HG03064 (cell line): ENCODE measurements around the gene JADE2.
"Not testable (repeated sequence)": the region's sequence is repeated elsewhere in the genome, so short reads cannot be mapped to it uniquely, and the experiment has no call there.

Experiments
- ATAC-seq: cut with Tn5 transposase; IDR thresholded peaks from one replicate; pipeline ENCODE4 v1.9.1; 2021; ENCODE audit warnings: low read depth; ENCODE audit not compliant: unreplicated experiment

JADE2 gene

GRCh38 chr5:134506054-134507039 lies 19.1 kb upstream of the JADE2 start:
- ATAC-seq: no peak

DNA sequence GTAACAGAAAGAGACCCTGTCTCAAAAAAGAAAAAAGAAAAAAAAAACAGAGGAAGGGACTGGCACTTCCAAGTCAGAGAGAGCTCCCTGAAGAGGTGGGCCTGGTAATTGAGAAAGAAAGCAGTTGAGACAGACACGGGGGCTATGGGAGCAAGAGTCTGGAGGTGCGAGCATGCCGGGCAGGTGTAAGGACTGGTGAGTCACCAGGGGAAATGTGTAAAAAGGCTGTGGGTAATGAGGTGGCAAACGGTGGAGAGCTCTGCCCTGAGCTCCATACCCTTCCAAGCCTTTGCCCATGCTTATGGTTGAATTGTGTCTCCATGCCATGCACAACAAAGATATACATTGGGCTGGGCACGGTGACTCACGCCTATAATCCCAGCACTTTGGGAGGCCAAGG lies 18.0 kb upstream of the JADE2 start:
- ATAC-seq: no peak

DNA sequence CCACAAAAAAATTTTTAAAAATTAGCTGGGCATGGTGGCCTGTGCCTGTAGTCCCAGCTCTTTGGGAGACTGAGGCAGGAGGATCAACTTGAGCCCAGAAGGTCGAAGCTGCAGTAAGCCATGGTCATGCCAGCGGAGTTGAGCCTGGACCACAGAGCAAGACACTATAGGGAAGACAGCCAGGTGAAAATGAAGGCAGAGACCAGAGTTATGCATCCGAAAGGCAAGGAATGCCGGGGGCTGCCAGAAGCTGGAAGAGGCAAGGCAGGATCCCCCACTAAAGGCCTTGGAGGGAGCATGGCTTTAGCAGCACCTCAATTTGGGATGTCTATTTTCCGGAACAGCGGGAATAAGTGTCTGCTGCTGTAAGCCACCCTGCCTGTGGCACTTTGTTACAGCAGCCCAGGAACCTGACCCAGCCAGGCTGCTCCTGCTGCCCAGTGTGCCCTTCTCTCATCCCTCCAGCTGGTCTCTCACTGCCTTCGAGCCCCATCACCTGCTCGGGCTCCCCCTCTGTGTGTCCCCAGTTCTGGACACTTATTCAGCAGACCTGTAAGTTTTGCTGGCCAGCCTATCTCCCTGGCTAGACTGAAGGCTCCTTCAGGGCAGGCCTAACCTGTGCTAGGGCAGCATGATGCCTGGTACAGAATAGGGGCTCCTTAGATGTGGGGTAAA lies 16.8 kb upstream of the JADE2 start:
- no peak for ATAC-seq

- ATAC-seq: no peak
Observed at GRCh38 chr5:134509308-134510040, 16.0 kb upstream of the JADE2 start.

GRCh38 chr5:134510970-134511795 lies 14.3 kb upstream of the JADE2 start:
- no peak for ATAC-seq

DNA sequence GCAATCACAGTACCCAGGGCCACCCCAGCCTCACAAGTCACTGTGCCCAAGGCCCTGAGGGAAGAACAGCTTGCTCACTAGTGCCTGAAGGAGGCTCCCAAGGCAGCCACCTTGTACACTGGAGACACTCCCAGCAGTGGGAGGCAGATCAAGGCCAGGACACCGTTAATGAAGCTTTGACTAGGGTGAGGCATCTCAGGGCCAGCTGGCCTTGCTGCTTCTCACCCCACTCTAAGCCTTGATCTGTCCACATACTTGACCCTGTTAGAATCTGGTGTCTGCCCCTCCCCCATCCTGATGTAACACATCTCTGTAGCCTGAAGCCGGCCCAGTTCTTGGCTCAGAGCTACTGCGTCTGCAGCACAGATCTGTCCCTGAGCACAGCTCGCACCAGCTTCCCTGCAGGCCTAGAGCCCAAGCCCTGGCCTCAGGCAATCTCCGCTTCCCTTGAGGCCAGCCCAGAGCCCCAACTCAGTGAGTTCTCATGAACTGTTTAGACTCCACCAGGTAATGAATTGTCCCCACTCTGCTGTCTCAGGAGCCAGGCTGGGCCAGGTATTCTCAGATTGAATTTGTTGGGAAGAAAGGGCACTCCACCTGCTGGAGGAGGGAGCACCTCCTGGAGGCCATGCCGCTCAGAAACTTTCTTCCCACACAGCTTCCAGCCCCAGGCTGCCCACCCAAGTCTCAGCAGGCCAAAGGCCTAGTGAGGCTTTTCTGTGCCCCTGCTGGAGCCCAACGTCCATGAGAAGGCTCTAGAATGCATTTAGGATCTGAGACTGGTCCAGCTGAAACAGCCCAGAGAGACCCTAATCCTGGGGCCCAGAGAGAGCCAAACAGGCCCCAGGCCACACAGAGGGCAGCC lies 13.4 kb upstream of the JADE2 start:
- ATAC-seq: no peak

GRCh38 chr5:134512661-134512999 lies 12.8 kb upstream of the JADE2 start:
- no peak for ATAC-seq

- no peak for ATAC-seq
Observed at GRCh38 chr5:134515801-134516200, 9.7 kb upstream of the JADE2 start.

GRCh38 chr5:134516984-134517383 lies 8.5 kb upstream of the JADE2 start:
- ATAC-seq: not testable (repeated sequence)

DNA sequence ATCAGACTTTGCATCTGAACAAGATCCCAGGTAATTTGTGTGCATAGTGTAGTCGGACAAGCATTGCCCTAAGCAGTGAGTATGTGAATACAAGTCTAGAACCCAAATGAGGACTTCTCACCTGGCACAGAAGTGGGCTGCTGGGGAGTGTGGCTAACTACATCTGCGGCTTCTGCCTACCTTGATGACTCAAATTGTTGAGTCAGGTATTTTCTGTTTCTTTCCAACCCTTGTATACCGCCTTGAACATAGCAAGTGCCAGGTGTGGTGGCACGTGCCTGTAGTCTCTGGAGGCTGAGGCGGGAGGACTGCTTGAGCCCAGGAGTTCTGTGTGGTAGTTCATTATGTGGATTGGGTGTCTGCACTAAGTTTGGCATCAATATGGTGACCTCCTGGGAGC lies 7.9 kb upstream of the JADE2 start:
- ATAC-seq: no peak

DNA sequence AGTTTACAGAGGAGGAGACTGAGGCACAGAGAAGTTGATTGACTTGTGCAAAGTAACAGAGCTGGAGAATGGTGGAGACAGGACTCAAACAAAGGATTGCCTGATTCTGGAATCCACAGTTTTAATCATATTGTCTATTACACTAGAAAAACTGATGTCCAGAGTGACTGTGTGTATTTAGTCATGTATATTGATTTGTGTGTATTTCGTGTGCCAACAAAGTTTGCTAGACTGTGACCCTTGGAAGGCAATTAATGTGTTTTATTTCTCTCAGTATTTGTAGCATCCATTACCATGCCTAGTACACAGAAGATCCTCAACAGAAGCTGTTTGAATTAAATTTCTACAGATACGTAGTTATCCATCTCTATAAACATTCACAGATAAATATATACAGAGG lies 5.5 kb upstream of the JADE2 start:
- ATAC-seq: no peak

DNA sequence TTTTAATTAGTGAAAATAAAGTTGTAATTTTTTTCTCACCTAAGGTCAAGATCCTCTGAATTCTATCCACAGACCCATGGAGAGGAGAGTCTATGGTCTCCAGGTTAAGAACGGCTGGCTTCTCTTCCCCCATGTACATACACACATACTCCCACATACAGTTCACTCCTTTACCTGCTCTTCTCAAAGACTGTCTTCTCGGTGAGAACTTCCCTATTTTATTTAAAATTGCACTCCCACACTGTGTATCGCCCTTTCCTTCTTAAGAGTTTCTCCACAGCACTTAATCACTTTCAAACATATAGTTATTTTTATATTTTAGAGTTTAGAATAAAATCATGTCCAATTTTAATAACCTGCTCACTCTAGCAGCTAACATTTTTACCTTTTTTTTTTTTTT lies 3.6 kb upstream of the JADE2 start:
- ATAC-seq: no peak

GRCh38 chr5:134523543-134524271 lies 1.8 kb upstream of the JADE2 start:
- ATAC-seq: no peak

DNA sequence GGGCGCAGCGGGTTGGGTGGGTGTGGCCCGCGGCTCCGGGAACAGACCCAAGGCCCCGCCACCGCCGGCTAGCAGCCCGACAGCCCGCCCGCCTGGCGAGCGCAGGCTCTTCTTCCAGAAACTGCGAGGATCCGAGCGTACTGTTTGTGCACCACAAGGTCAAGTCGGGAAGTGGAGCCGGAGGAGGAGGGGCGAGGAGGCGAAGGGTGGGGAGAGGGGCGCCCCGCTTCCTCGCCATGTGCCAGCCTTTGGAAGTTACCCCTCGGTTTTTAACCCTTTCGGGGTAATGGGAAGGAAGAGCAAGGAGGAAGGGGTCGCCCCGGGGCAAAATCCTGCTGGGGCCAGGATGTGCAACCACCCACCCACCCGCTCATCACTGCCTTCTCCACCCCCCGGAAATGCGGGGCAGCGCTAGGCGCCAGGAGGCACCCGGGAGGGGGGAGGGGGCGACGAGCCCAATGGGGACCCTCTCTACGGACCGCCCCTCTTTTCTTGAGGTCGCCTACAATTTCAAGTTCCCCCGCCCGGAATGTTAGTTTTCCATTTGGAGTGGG lies 1.1 kb upstream of the JADE2 start:
- ATAC-seq: no peak

- no peak for ATAC-seq
Observed at GRCh38 chr5:134525683-134526482, 413 bp downstream of the JADE2 start.

DNA sequence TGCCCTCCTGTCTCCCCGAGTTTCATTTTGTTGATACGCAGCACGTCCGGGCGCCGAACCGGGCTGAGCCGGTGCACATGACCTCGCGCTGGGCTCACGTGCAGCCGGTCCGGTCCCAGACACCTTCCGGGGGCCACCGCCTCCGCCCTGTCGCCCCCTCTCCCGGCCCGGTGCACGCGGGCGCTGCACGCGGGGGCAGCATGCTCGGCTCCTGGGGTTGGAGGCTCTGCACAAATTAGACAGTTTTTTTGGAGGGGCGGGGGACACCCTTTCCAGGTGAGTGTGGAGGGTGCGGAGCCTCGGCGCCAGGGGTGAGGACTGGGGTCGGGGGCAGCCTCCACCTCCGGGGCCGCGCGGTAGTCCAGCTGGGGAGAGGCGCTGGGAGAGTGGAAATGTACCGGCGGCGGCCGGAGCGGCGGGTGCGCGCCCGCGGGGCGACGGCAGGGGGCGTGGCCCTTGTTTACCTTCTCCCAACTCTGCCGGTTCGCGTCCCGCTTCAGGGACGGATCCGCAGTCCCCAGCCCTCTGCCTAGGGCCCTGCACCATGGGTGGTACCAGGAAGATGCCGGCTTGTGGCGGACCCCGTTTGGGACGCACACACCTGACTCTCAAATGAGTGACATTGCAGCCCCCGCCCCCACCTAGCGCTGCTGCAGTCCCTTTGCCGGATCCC lies 1.1 kb downstream of the JADE2 start:
- peak; percentile 22 for ATAC-seq
